Stomach (tissue), 19 donors: ENCODE measurements around the gene KRTAP4-3. TPM values are rescaled to one million over a fixed set of nuclear protein-coding genes. Genes with fewer than 3 reads are reported as not detected.

Source experiments
- DNase-seq, 2 donors: peaks; one replicate each; pipeline versions ENCODE4 v3.0.0 to v3.0.0-alpha.2; 2013 to 2019
- H3K27ac ChIP-seq, 5 donors: fragments of 200-600 bp in 4 of 5; sonication (generic) in 4 of 5; one replicate each; pipeline ENCODE4 v1.5.1; 2013 to 2019; ENCODE audit warnings: mild to moderate bottlenecking in 1 of 5, moderate library complexity in 1 of 5
- H3K27me3 ChIP-seq, 3 donors: fragments of 200-600 bp; sonication (generic); one replicate each; pipeline ENCODE4 v1.5.1; 2017 to 2019; ENCODE audit warnings: mixed run types in 1 of 3
- H3K36me3 ChIP-seq, 4 donors: fragments of 200-600 bp; sonication (generic); 1 replicate in 3 of 4; 2 replicates in 1 of 4; pipeline ENCODE4 v1.5.1; 2016 to 2019
- H3K4me1 ChIP-seq, 4 donors: fragments of 200-600 bp; sonication (generic); one replicate each; pipeline ENCODE4 v1.5.1; 2016 to 2019
- H3K4me3 ChIP-seq, 4 donors: fragments of 200-600 bp; sonication (generic) in 3 of 4; one replicate each; pipeline ENCODE4 v1.5.1; 2016 to 2019; ENCODE audit warnings: mild to moderate bottlenecking in 1 of 4
- H3K9me3 ChIP-seq, 4 donors: fragments of 200-600 bp; sonication (generic); one replicate each; pipeline ENCODE4 v1.5.1; 2016 to 2019
- EP300 ChIP-seq: sonication (generic); formaldehyde crosslinking; IDR thresholded peaks from one replicate; pipeline ENCODE4 v1.6.1; 2017; ENCODE audit warnings: antibody characterized with exemption
- POLR2A ChIP-seq, 4 donors: fragments of 450-650 bp; IDR thresholded peaks; one replicate each; pipeline ENCODE4 v1.6.1; 2016; ENCODE audit warnings: antibody characterized with exemption in 4 of 4, control low read depth in 2 of 4, mild to moderate bottlenecking in 1 of 4, moderate library complexity in 1 of 4
- POLR2AphosphoS5 ChIP-seq, 3 donors: sonication (generic); formaldehyde crosslinking; IDR thresholded peaks; one replicate each; pipeline ENCODE4 v1.6.1; 2016; ENCODE audit warnings: antibody characterized with exemption in 3 of 3
- WGBS, 5 donors: extraction: QIAGEN DNeasy Blood & Tissue Kit in 3 of 5; methylation state at CpG; one replicate each; pipeline versions ENCODE4 v1.1.5 to v1.1.7; 2013 to 2018; 5-methylcytosine and 5-hydroxymethylcytosine counted together
- intact Hi-C: fragments of 100-400 bp; cut with DNase I; formaldehyde crosslinking; loops from one replicate; pipeline ENCODE4 v1.15.1; 2023; ENCODE audit warnings: low total_unique reads
- long read RNA-seq, 10 donors: transcript quantifications; one replicate each; lab custom pipeline, GENCODE V29; 2026
- polyA plus RNA-seq, 3 donors: library from polyadenylated mRNA; stranded (reverse); fragments of 200-250 nt; gene quantifications; one replicate each; pipeline ENCODE4 v1.2.3, GENCODE V29; 2013
- total RNA-seq, 5 donors: library from RNA; depleted of rRNA; stranded (reverse); fragments of >200 nt; gene quantifications; one replicate each; pipeline versions ENCODE4 v1.1.0 to v1.2.3, GENCODE V29; 2014 to 2016
- TF ChIP-seq, protein P1 (sequence below), 7 experiments: fragments of 450-650 bp in 4 of 7; fragments of 200-600 bp in 3 of 7; sonication (generic) in 3 of 7; IDR thresholded peaks; one replicate each; pipeline ENCODE4 v1.5.1; 2016 to 2019; ENCODE audit warnings: antibody characterized with exemption in 7 of 7, control low read depth in 2 of 7, mild to moderate bottlenecking in 1 of 7
- donor health status: healthy with polysubstance abuse.
- donor health status: Bipolar disorder and iron deficiency.
- donor health status: healthy.

The KRTAP4-3 gene
- total RNA-seq = not detected
- not detected for polyA plus RNA-seq
- long read RNA-seq, donor 1 = 0 reads
- long read RNA-seq, donor 2 = 0 reads
- long read RNA-seq, donor 3 = 0 reads
- long read RNA-seq, donor 4 = 0 reads
- long read RNA-seq, donor 5 = 0 reads
- long read RNA-seq, donor 6 = 0 reads
- long read RNA-seq, donor 7 = 0 reads
- long read RNA-seq, donor 8 = 0 reads
- long read RNA-seq, donor 9 = 0 reads
- long read RNA-seq, donor 10 = 0 reads

DNA sequence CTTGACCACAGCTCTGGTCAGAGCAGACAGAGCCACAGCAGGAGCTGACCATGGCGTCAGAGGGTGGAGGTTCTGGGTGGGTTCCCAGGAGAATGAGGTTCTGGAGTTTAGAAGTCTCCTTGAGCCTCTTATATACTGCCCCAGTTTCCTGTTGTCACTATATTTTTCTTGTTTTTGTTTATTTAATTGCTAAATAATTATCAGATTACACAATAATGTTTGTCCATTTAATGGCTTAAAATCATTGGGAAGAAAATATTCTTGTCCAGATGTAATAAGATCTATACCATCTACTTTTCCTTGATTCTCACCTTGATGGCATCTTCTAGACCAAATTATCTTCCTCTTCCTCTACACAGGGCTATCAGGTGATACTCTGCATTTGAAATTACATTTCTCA, at the start of gene KRTAP4-3:
KRTAP4-3 (minus strand) TSS at position 101 of the 400 bp plus-strand sequence; CDS start at position 52, 49 bp downstream.
- TF ChIP-seq EP300 (no peak), POLR2A (IDR thresholded peaks at IDR 0.05) (no peak), POLR2AphosphoS5 (IDR thresholded peaks at IDR 0.05) (no peak)
- TF ChIP-seq, protein P1, sequence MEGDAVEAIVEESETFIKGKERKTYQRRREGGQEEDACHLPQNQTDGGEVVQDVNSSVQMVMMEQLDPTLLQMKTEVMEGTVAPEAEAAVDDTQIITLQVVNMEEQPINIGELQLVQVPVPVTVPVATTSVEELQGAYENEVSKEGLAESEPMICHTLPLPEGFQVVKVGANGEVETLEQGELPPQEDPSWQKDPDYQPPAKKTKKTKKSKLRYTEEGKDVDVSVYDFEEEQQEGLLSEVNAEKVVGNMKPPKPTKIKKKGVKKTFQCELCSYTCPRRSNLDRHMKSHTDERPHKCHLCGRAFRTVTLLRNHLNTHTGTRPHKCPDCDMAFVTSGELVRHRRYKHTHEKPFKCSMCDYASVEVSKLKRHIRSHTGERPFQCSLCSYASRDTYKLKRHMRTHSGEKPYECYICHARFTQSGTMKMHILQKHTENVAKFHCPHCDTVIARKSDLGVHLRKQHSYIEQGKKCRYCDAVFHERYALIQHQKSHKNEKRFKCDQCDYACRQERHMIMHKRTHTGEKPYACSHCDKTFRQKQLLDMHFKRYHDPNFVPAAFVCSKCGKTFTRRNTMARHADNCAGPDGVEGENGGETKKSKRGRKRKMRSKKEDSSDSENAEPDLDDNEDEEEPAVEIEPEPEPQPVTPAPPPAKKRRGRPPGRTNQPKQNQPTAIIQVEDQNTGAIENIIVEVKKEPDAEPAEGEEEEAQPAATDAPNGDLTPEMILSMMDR (IDR thresholded peaks at IDR 0.05) = no peak
- H3K9me3 ChIP-seq = no peaks in the 10 kb centered on the region
- H3K36me3 ChIP-seq = no peaks in the 10 kb centered on the region
- no peaks in the 10 kb centered on the region for H3K4me1 ChIP-seq
- H3K4me3 ChIP-seq = no peak within 1 kb of the TSS
- WGBS, 5 donors = 60 to 78% (median 74%) methylated on average over 1 of the region's 1 CpG
- intact Hi-C loops = no loop called here
- H3K27ac ChIP-seq = no peak within 1 kb of the TSS
- H3K27me3 ChIP-seq = peaks cover 0 to 4% (median 0%) of the 10 kb centered on the region in 3 donors
- DNase-seq = no peak

DNA sequence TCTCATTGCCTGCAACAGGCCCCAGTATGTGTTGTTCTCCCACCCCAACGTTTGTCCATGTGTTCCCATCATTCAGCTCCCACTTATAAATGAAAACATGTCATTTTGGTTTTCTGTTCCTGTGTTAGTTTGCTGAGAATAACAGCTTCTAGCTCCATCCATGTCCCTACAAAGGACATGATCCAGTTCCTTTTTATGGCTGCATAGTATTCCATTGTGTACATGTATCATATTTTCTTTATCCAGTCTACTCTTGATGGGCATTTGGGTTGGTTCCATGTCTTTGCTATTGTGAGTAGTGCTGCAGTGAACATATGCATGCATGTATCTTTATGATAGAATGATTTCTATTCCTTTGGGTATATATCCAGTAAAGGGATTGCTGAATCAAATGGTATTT, 47.7 kb upstream of the KRTAP4-3 start:
- Histone ChIP-seq H3K27ac (no peak overlapping the region), H3K9me3 (peaks cover 0 to 3% (median 0%) of the 10 kb centered on the region in 4 donors), H3K4me3 (no peak overlapping the region), H3K27me3 (peaks cover 0 to 17% (median 11%) of the 10 kb centered on the region in 3 donors), H3K4me1 (no peaks in the 10 kb centered on the region), H3K36me3 (no peaks in the 10 kb centered on the region)
- DNase-seq = no peak
- intact Hi-C loops = no loop called here
- 73 to 80% (median 76%) methylated on average over 1 of the region's 1 CpG for WGBS, 5 donors
- TF ChIP-seq, protein P1 (IDR thresholded peaks at IDR 0.05) = no peak
- TF ChIP-seq EP300 (no peak), POLR2AphosphoS5 (IDR thresholded peaks at IDR 0.05) (no peak), POLR2A (IDR thresholded peaks at IDR 0.05) (no peak)

DNA sequence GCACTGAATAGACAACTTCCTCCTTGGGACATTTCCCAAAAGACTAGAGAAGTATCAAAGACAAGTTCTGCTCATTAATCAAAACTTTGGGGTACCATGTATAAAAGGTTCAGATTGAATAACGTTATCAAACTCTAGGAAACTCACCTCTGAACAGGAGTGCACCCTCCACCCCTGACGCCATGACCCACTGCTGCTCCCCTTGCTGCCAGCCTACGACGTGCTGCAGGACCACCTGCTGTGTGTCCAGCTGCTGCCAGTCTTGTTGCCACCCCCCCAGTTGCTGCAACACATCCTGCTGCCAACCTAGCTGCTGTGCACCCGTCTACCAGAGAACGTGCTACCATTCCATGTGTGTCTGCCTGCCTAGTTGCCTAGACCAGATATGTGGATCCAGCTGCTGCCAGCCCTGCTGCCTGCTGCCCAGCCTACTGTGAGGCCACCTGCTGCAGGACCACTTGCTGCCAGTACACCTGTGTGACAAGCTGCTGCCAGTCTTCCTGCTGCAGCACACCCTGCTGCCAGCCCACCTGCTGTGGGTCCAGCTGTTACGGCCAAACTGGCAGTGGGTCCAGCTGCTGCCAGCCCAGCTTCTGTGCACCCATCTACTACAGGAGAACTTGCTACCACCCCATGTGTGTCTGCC, 44.6 kb upstream of the KRTAP4-3 start:
- no peaks in the 10 kb centered on the region for H3K9me3 ChIP-seq
- H3K27ac ChIP-seq = no peak overlapping the region
- no peaks in the 10 kb centered on the region for H3K36me3 ChIP-seq
- no peaks in the 10 kb centered on the region for H3K4me1 ChIP-seq
- TF ChIP-seq, protein P1 (IDR thresholded peaks at IDR 0.05) = no peak
- TF ChIP-seq EP300 (no peak), POLR2AphosphoS5 (IDR thresholded peaks at IDR 0.05) (no peak)
- peaks cover 0 to 30% (median 11%) of the 10 kb centered on the region in 3 donors for H3K27me3 ChIP-seq
- no peak overlapping the region for H3K4me3 ChIP-seq
- 61 to 72% (median 65%) methylated on average over 7 of the region's 7 CpGs for WGBS, 5 donors
- intact Hi-C loops = no loop called here
- DNase-seq = peak in 1 of 2 donors; percentile 3

DNA sequence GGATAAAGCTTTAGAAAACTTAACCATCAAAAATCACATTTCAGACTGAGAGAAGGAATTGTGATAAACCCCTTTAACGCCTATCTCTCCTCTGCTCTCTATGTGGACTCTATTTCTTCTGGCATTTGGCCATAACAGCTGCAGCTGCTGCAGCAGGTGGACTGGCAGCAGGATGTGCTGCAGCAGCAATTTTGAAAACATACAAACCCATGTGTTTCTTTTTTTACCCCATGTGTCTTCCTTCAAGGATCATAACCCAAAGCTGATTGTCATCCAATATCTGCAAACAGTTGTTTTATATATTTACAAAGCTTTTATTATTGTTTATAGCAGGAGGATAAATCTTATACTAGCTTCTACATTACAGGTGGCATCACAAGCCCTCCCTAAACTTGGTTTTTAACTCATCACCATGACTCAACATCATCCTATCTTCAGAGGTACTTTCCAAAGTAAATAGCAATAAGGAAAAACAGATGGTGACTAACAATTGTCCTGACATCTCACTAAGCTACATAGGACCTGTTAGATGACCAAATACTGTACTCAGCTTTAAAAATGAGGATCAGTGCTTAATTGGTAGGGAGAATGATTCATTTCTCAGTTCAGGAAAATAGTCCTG, 43.9 kb upstream of the KRTAP4-3 start:
- Histone ChIP-seq H3K9me3 (no peaks in the 10 kb centered on the region), H3K4me1 (no peaks in the 10 kb centered on the region), H3K36me3 (no peaks in the 10 kb centered on the region), H3K27ac (no peak overlapping the region), H3K4me3 (no peak overlapping the region), H3K27me3 (peaks cover 0 to 30% (median 11%) of the 10 kb centered on the region in 3 donors)
- intact Hi-C loops = no loop called here
- WGBS, 5 donors = 18 to 44% (median 34%) methylated on average over 1 of the region's 1 CpG
- no peak for TF ChIP-seq POLR2AphosphoS5 (IDR thresholded peaks at IDR 0.05)
- TF ChIP-seq EP300 = no peak
- no peak for TF ChIP-seq POLR2A (IDR thresholded peaks at IDR 0.05)
- TF ChIP-seq, protein P1 (IDR thresholded peaks at IDR 0.05) = no peak
- peak in 1 of 2 donors; percentile 22 for DNase-seq
